G401.6 (cell line): Measurements from ENCODE around the gene PEPD.

Experiments
- FAIRE-seq: peaks from 2 replicates; lab custom pipeline; 2012; peaks lifted over from hg19 to GRCh38; lab: Jason Lieb, UNC

Gene PEPD

DNA sequence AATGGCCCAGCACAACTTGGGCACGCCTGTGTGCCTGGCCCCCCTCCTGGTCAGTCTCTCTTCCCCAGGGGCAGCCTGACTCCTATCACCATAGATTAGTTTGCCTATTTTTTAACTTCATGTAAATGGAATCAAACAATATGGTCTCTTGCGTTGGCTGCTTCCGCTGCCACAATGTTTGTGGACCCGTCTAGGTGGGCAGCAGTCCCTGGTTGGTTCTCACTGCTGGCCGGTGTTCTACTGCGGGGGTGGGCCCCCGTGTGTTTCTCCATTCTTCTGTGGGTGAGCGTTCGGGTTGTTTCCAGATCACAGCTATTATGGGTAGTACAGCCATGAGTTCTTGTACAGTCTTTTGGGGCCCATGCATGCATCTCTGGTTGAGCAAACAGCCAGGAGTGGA, 100.8 kb downstream of the PEPD start:
- no peak for FAIRE-seq

- no peak for FAIRE-seq
These were observed 101.8 kb downstream of the PEPD start for GRCh38 chr19:33419788-33420130.

- FAIRE-seq, result no peak
These were observed 102.5 kb downstream of the PEPD start for GRCh38 chr19:33418871-33419787.

GRCh38 chr19:33418461-33418860, 103.1 kb downstream of the PEPD start:
- no peak for FAIRE-seq

GRCh38 chr19:33417751-33418150, 103.8 kb downstream of the PEPD start:
- no peak for FAIRE-seq

DNA sequence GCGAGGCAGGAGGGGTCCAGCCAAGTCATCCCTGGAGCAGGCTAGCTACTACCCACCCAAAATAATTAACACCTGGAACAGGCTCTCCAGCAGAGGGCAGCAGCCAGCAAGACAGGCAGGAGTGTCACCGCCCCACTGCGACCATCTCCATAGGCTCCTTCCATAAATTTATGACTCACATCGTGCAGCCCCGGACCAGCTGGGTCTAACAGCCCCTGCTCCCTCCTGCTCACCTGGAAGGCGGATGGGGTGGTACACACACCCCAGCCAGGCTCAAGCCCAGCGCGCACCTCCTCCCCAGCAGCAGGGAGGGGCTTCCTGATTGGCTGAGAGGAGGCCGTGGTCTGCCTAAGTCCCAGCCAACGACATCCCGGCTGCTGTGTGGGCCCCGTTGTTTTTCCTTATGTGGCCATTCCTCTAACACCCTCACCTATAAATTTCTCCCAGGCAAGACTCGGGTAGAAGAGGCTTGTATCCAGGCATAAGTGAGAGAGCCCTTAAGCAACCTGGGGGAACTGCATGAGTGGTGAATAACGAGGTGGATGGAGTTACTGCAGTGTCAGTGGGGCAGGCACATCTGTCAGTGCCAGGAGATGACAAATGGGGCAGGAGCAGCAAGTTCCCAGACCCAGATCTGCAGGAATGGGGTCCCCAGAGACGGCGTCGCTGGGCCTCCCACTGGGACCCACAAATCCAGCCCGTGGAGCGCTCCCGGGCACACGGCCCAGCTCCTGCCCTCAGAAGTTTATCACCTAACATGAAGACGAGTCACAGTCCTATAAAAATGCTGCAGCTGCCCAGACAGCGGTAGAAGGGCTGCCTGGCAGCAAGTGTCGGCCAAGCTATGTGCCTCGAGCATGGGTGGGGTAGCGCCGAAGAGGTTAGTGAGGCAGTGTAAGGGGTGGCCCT, 105.0 kb downstream of the PEPD start:
- FAIRE-seq, result no peak

- no peak for FAIRE-seq
These were observed 106.7 kb downstream of the PEPD start for GRCh38 chr19:33414667-33415605.

DNA sequence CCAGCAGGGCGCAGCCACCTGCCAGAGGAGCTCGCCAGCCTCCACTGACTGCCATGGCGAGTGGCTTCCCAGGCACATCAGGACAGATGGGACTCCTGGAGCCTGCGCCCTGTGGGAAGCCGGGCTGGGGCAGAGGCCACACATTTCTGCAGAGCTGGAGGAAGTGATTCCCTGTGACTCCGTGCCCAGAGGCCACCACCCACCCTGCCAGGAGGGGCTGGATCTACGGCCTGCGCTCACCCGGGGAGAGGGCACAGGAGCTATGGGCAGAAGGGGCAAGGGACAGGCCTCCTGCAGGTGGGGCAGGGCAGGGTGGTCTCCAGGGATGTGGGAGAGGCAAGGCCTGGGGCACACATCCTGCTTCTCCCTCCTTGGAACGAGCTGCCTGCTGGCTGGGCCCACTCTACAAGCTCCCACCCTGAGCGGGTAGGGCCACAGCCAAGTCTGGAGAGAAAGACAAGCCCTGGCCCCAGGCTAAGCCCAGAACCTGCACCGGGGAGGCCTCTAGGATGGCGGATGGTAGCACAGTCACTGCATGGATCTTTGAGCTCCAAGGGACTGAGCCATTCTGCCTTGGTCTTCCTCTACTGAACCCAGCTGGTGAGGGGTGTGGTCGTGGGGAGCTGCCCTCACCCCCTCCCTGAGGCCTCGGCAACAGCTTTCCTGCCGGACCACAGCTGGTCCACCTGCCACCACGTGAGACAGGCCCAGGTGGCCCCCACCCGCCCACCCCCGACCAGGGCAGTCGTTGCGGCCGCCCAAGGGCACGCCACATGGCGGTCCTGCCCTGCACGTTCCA, 107.5 kb downstream of the PEPD start:
- FAIRE-seq, result no peak

- no peak for FAIRE-seq
These were observed 108.2 kb downstream of the PEPD start for GRCh38 chr19:33413426-33413725.

DNA sequence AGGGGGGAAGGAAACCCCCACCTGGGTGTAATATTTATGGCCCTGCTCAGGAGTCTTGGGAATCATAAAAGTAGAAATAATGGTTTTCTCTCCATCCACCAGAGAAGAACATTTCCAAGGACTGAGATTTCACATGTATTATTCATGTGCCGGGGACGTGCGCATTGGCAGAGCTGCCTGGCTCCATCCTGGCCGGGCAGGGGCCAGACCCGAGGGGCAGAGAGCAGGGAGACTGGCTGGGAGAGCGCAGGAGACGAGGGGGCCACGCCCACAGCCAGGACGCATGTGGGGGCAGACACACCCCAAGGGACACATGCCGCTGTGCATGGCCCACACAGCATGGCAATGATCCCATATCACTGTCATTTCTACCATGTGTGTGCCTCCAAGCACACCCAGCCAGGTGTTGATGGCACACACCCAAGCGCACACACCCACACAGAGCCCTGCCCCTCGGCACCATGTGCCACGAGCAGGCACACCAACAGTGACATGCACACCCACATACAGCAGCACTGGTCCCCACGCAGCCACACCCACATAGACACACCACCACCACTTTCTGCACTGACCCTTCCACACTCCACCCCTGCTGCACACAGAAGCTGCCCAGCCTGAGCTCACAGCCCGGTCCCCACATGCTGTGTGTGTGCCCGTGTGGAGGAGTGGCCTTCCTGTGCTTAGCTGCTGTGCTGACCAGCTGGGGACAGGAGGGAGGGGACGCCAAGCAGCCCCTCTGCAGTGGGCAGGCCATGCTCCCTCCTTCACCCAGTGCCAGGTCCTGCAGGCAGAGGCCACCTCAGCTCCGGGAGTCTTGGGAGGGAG, 108.8 kb downstream of the PEPD start:
- FAIRE-seq, result no peak

DNA sequence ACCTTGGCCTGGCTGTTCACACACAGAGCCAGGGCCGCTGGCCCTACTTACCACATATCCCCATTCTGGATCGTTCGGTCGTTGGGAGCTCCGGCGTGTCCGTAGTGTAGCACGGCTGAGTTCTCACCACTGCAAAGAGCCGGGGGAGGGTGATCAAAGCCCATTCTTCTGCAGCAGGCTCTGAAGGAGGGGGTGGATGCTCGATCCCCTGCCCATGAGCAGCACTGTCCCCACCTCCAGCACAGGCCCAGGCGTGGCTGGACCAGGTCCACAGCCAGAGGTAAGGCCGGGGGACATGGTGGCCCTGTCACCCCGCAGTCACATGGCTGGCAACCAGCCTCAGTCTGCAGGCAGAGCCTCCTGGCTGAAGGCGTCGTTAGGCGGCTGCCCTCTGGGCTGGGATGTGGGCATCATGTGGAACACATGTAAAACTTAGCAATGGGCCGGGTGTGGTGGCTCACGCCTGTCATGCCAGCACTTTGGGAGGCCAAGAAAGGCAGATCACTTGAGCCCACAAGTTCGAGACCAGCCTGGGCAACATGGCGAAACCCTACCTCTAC, 109.9 kb downstream of the PEPD start:
- FAIRE-seq, result no peak

DNA sequence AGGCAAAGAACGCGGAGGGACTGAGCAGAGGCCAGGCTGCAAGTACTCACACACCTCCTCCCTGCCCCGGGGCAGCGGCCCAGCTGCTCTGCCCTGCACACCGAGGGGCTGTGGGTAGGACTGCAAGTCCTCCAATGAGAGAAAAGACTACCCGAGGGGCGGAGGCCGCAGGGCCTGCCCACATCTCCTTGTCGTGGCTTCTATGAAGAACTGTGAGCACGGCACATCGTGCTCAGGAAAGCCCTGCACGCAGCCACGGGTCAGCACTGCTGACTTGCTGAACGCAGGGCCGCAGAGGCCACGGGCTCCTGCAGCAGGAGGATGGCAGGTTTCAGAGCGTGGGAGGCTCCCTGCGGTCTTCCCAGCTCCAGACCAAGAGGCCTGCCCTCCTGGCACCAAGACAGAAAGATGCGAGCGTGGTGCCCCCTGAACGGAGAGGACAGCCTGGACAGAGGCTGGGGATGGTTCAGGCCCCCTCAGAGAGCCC, 110.6 kb downstream of the PEPD start:
- FAIRE-seq, result no peak

- FAIRE-seq, result no peak
These were observed 111.5 kb downstream of the PEPD start for GRCh38 chr19:33409906-33410685.

DNA sequence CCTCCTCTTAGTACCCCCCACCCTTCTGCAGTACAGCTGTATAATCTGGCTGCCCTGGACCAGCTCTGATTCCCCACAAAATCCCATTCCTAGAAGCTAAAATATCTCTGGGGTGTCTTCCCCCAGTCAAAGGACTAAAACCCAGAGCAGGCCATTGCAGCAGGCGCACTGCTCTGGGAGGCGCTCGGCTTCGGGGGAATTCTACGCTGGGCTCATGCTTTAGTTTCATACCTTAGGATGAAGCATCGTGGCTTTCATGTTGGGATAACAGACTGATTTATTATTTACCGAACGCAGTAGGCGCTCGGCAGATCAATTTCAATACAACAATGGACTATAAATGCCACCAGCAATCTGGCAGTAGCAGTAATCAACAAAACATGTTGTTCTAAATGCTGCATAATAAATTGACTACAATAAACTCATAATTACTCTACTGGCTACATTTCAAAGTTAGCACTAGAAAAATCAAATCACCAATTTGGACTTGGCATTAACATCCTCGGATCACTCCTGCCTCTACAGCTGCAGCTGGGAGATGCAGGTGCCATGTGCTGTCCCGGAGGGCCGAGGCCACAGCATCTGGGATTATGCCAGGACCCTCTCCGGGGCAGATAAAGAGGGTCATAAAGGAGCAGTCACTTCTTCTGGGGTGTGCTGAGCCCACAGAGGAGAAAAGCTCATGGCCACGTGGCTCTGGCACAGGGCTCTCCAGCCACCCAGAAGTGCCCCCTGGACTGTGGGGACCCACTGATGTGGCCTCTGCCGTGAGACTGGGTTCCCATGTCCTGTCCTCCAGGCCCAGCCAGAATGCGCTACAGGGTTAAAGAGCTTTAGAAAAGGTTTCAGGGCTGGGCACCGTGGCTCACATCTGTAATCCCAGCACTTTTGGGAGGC, 112.8 kb downstream of the PEPD start:
- FAIRE-seq, result no peak

DNA sequence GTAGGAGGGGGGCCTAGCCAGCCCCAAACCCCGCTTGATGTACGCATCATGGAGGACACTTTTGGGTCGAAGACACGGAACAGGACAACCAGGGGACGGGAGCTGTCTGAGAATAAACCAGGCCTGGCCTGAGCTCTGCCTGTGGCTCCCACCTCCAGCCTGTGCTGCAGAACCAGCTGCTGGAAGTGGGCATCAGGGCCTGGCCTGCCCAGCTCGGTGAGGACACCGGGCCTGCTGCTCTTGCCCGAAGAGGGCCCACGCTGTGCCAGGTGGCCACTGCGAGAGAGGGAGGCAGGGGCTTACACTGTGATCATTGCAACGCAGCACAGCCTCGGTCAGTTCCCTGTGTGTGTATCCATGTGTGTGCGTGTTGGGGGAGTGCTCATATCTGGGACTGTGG, 113.5 kb downstream of the PEPD start:
- no peak for FAIRE-seq

DNA sequence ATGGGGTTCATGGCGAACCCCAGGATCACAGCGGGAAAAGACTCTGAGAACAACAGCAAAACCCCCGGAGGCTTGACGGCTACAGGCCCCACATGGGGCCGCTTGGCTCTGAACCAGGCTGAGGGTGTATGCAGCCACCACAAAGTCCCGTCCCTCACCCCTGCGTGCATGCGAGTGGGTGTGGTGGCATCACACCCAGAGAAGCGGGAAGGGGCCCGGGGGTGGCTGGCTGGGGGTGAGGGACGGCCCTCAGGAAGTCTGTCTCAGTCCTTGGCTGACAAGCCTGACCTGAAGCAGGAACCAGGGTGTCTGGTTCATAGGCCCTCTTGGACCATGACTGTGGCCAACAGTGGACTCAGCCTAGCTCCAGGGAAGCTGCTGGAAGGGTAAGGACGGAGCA, 113.9 kb downstream of the PEPD start:
- FAIRE-seq, result no peak

GRCh38 chr19:33407140-33407551, 114.4 kb downstream of the PEPD start:
- no peak for FAIRE-seq

GRCh38 chr19:33406521-33407139, 115.0 kb downstream of the PEPD start:
- no peak for FAIRE-seq
